Measurements from ENCODE around the gene FBXO31. TPM values are rescaled to one million over a fixed set of nuclear protein-coding genes. Genes with fewer than 3 reads are reported as not detected.

Gene FBXO31
- total and polyA plus RNA-seq, 9 of the 15 experiments (the other 6 are each of a cell fraction or from before 2014, with no cell fraction given), result 0.18 to 33.3 (median 10.9) TPM

GRCh38 chr16:87345726-87346424, 37.7 kb downstream of the FBXO31 start:
- Histone ChIP-seq H3K36me3 (ENCODE audit: control insufficient read depth, insufficient read depth, low read length) (peaks cover 67% of the 10 kb centered on the region; the same call in 2 of the 3 replicates), H3K4me2 (ENCODE audit: insufficient read depth, low read length) (no peak overlapping the region), H3K9ac (ENCODE audit: insufficient read depth in 1 of 2, low read depth in 2 of 2, low read length in 2 of 2) (peak overlapping the region in 1 of 2 experiments; percentile 76; a peak in 2 of 4 replicates), H3K27me3 (ENCODE audit: control insufficient read depth in 2 of 2, insufficient read depth in 2 of 2, low read length in 2 of 2) (no peaks in the 10 kb centered on the region), H3K9me1 (ENCODE audit: control insufficient read depth, insufficient read depth, low read length) (peaks cover 5% of the 10 kb centered on the region), H3K9me3 (replicated peaks; ENCODE audit: control insufficient read depth, insufficient read depth, low read depth, low read length) (no peaks in the 10 kb centered on the region), H3K4me1 (replicated peaks in 1 of 2; ENCODE audit: control insufficient read depth in 2 of 2, insufficient read depth in 2 of 2, low read length in 2 of 2) (peaks cover 0 to 23% of the 10 kb centered on the region in 2 experiments; a peak in 1 of 5 replicates), H2AFZ (ENCODE audit: low read depth, low read length) (no peak overlapping the region), H3K79me2 (ENCODE audit: control insufficient read depth, insufficient read depth, low read length) (peaks cover 2% of the 10 kb centered on the region; the same call in 2 of the 3 replicates), H3K4me3 (no peak overlapping the region), H4K20me1 (replicated peaks; ENCODE audit: control insufficient read depth, insufficient read depth, low read length) (no peaks in the 10 kb centered on the region; the same call in 1 of the 2 replicates), H3K27ac (ENCODE audit: extremely low read depth, low read depth, low read length) (no peak overlapping the region)
- intact Hi-C loops (cut with micrococcal nuclease), result no loop called here
- 88% methylated on average over 13 of the region's 28 CpGs for WGBS (ENCODE audit: insufficient coverage, low coverage, missing lambda C conversion rate)
- DNase-seq (ENCODE audit: extremely low read depth in 1 of 4, low spot score in 3 of 4), result no peak
- CTCF ChIA-PET (ENCODE audit: low intra/inter-chr PET ratio), result no interaction called here
- ATAC-seq, result no peak
- POLR2A ChIA-PET, result interaction anchor here (0.6 kb wide), 1 partner anchor 127 kb away, joined by 3 read pairs; no protein-coding TSS in a partner anchor
- TF ChIP-seq RERE (CRISPR knock-in tag; IDR thresholded peaks at IDR 0.05; ENCODE audit: borderline replicate concordance) (no peak), POLR2G (IDR thresholded peaks at IDR 0.05; ENCODE audit: low read depth, low read length) (0 out of 2 replicates have a peak, but pooled peaks have one; percentile 14)
- BruUV-seq (replicated peaks), result no TSS peak
- FAIRE-seq, result no peak
- in situ Hi-C loops (cut with MboI), result no loop called here

Measured in K562 (cell line).